GM21529 (cell line): ENCODE results near the gene EVPL.
"Not testable (repeated sequence)": the region's sequence is repeated elsewhere in the genome, so short reads cannot be mapped to it uniquely, and the experiment has no call there.

Experiments
- ATAC-seq: cut with Tn5 transposase; IDR thresholded peaks from one replicate; pipeline ENCODE4 v1.9.1; 2021; ENCODE audit not compliant: unreplicated experiment

EVPL gene

GRCh38 chr17:76027159-76027839 is at the start of gene EVPL:
Gene EVPL, minus strand, starts transcription at chr17:76027306. Its CDS starts 108 bp downstream, at chr17:76027198.
- ATAC-seq = no peak

DNA sequence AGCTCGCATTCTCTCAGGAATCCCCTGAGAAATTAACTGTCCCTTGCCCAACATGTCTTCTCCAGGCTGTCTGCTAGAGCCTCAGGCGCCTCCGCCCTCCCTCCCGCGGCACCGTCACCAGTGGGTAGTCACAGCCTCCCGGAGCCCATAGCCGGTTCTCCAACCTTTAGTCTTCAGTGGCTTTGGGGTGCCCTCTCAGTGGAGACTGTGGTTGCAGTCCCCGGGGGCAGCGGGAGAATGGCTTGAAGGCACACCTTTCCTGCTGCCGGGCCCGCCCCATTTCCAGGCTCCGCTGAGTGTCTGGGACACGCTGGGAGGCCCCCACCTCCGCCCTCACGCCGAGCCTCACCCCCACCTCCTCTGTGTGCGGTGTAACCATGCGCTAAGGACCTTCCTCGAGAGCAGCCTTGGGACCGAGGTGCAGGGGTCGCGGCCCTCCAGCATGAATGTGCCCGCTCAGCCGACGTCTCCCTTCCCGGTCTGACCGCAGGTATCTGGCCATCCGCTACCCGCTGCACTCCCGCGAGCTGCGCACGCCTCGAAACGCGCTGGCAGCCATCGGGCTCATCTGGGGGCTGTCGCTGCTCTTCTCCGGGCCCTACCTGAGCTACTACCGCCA is 49.1 kb upstream of the EVPL start:
- ATAC-seq = no peak

DNA sequence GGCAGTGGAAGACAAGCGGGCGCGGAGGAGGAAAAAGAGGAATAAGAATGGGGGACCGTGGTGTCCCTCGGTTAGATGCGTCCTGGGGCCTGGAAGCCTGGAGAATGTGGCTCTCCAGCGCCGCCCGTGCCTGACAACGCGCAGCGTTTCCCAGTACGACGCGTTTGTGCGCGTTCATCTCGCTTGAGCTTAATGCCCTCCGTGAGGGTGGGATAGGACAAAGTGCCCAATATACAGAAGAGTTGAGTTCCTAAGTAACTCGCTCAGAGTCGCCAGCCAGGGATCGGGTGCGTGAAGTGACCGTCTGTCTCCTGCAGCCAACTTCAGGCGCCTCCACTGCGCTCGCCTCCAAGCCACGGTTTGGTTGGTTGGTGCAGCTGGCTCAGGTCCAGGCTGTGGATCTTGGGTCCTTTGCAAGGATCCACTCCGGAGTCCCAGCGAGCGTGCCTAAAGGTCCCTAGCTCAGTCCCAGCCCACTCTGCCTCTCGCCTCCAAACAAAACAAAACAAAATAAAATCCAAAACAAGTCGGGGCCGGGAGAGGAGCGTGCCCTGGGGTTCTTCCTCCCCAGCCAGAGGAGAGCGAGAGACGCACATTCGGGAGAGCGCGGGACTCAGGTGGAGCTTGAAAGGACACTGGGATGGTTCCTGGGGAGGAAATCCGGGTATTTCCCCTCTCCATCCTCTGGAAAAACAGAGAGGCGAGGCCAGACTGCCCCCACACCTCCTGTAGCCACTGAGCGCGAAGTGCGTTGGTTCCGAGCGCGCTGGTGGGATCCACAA is 48.4 kb upstream of the EVPL start:
- no peak for ATAC-seq

DNA sequence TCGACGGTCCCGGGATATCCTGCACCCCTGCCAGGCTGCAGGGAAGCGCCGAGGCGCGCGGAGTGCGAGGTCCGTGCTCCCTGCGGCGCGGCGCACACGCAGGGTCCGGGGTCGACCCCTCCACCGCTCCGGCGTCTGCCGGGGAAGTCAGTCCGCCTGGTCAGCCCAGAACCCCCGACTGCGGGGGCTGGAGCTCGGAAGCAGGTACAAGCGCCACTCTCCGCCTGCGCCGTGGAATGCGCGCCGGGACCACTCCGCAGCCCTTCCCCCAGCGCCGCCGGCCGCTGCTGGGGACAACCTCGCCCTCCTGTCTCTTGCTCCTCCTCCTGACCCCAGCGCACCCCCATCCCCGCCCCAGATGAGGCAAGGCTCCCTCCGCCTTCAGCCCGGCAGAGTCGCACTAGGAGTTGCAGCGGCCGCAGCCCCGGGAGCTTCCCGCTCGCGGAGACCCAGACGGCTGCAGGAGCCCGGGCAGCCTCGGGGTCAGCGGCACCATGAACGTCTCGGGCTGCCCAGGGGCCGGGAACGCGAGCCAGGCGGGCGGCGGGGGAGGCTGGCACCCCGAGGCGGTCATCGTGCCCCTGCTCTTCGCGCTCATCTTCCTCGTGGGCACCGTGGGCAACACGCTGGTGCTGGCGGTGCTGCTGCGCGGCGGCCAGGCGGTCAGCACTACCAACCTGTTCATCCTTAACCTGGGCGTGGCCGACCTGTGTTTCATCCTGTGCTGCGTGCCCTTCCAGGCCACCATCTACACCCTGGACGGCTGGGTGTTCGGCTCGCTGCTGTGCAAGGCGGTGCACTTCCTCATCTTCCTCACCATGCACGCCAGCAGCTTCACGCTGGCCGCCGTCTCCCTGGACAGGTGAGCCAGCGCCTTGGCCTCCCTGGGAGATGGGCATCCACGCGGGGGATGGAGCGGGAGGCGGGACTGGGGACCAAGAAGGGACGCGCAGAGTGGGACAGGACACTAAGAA is 47.6 kb upstream of the EVPL start, which contains the start of gene GALR2:
GALR2 (plus strand) TSS at position 392 of the 974 bp plus-strand sequence; CDS start at position 495, 103 bp downstream.
- no peak for ATAC-seq

- ATAC-seq = peak; percentile 87
Measured at GRCh38 chr17:76072148-76072858, 45.2 kb upstream of the EVPL start, which contains the start of gene SRP68. Gene SRP68, minus strand, starts transcription at chr17:76072517. Its CDS starts 26 bp downstream, at chr17:76072491.

- no peak for ATAC-seq
Measured at GRCh38 chr17:76071531-76072147, 44.5 kb upstream of the EVPL start.

DNA sequence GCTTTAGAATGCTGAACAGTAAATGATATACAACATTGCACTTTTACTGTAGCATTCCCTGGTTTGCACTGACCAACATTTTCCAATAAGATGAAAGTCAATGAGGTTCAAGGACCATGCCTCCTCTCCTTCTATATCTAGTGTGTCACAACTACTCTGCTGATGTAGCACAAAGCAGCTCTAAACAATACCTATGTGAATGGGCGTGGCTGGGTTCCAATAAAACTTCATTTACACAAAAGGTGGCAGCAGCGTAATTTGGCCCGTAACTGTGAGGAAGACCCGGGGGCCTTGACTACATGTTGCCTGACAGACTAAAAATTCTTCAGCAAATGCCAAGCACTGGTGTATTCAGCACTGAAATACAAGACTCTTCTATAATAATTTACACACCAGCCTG is 38.7 kb upstream of the EVPL start:
- no peak for ATAC-seq

DNA sequence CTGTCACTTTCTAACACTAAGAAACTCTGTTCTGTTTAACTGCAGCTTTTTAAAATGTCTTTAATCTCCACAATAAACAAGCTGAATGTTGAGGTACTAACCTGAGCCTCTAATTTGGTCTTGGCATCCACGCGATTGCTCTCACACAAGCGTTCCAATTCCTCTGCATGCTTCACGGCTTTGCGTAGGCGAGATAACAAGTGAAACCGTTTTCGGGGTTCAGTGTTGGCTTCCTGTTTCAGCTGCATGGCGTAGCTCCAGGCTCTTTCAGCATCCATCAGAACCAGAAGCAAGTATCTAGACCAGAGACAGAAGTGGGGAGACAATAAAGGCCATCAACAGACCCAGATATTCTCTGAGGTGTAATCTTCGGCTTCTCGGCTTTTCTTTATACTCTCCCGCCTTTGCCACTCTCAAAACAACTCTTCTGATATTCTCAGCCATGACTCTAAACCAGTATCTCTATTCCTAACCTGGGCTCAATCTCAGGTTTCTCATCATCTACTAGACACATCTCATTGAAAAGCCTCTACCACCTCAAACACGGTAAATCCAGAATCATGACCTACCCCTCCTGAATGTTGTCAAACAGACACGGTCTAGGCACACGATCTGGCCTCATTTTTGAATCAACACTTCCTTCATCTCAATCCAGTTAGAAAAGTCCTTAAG is 36.9 kb upstream of the EVPL start:
- ATAC-seq = no peak

GRCh38 chr17:76058264-76058663 is 31.2 kb upstream of the EVPL start:
- not testable (repeated sequence) for ATAC-seq

GRCh38 chr17:76056882-76057281 is 29.8 kb upstream of the EVPL start:
- ATAC-seq = no peak

GRCh38 chr17:76054112-76054476 is 27.0 kb upstream of the EVPL start:
- no peak for ATAC-seq

DNA sequence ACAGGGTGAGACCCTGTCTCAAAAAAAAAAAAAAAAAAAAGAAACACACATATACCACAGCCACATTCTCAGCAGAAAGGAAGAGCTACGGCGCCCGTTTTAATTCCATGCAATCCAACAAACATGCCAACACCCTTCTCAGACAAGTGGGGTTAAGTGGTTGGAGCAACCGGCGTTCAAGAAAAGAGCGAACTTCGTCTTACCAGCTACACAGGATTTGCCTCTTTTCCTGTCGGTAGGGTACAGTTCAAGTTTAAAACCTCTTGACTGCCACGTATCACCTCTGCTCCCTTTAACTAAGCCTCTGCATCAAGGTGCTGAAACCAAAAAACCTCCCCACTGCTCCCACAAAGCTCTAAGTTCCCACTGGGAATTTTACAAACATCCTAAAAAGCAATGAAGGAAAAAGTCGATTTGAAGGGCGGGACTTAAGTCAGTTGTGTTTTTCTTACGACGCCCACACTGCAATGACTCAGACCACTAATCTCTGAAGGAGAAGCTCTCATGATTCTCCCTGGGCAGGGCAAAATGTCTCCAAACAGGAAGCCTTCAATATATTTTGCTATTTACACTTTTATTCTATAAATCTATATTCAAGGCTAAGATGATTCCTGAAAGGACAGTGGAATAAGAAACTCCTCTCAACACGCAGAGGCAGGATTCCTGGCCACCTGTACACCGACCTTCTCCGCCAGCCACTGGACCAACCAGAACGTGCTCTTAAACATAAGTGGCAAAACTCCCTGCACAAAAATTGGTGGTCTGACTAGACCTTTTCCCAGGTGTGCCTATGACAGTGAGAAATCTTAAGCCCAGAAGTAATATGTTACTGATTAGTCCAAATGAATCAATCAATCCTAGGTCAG is 26.4 kb upstream of the EVPL start:
- ATAC-seq = no peak

GRCh38 chr17:76051561-76051960 is 24.5 kb upstream of the EVPL start:
- ATAC-seq = no peak

DNA sequence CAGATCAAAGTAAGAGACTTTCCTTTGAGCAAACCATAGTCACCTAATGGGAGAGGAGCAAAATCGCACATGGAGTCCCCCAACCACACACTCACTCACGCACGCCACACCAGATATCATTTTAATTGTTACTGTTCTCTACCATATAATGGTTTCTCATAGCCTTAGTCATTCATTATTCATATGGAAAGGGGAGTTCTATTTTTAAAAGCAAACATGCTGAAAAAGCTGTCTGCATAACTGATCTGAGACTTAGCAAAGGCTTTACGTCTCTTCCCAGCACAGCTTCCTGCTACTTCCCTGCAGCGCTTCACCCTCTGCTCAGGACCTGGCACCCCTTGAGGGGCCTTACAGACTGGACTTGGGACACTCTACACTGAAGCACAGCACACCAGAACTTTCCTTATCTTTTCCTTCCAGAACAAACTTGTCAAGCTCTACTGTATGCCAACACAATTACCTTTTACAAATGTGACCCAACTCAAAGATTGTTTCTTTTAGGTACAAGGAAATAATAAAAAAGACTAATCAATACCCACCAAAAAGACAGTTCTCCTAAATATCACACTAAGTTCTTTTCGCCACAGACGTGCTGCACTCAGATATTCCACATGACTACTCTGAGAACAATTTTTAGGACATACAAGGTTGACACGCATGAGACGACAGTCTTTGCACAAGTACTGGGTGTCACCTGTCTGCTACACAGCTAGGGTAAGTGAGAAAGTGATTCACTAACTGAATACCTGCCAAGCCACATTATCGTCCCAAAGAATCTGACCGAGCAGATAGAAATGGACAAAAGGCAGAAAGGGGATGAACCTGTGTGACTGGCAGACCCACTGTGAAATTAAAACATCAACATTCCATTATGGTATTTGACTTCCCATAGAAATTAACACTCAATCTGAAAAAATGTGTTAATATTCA is 23.7 kb upstream of the EVPL start:
- no peak for ATAC-seq

GRCh38 chr17:76049836-76050537 is 22.9 kb upstream of the EVPL start:
- ATAC-seq = no peak

GRCh38 chr17:76049239-76049638 is 22.1 kb upstream of the EVPL start:
- no peak for ATAC-seq
